HEK293T (cell line): ENCODE measurements around the gene USP21.

ENCODE experiments used
- ARNT ChIP-seq: fragments of 450-650 bp; IDR thresholded peaks from 2 replicates; pipeline ENCODE4 v1.6.1; 2017; ENCODE audit warnings: mild to moderate bottlenecking
- BHLHE40 ChIP-seq: fragments of 450-650 bp; IDR thresholded peaks from 2 replicates; pipeline ENCODE4 v1.6.1; 2016; ENCODE audit warnings: mild to moderate bottlenecking, moderate library complexity, borderline replicate concordance
- CTBP1 ChIP-seq: fragments of 450-650 bp; IDR thresholded peaks from 2 replicates; pipeline ENCODE4 v1.6.1; 2016; ENCODE audit warnings: borderline replicate concordance
- SUZ12 ChIP-seq: fragments of 450-650 bp; IDR thresholded peaks from 2 replicates; pipeline ENCODE4 v1.6.1; 2016; ENCODE audit warnings: mild to moderate bottlenecking

- no peak for TF ChIP-seq CTBP1
- no peak for TF ChIP-seq SUZ12
- no peak for TF ChIP-seq BHLHE40
- no peak for TF ChIP-seq ARNT
Observed at GRCh38 chr1:161198897-161199431, 39.7 kb downstream of the USP21 start, which contains the start of gene ADAMTS4.
